Astrocyte of the spinal cord (primary cell): ENCODE measurements around the gene ZNF266.
A peak's percentile ranks its signal among the peaks of the same experiment; 100 is the strongest.

Experiments used
- DNase-seq: peaks from one replicate; pipeline ENCODE4 v3.0.0; 2011; ENCODE audit warnings: low read depth, low spot score
- H3K4me3 ChIP-seq: 2 replicates; pipeline ENCODE4 v1.5.1; 2011; ENCODE audit warnings: low read depth, mild to moderate bottlenecking, low read length, moderate library complexity
- CTCF ChIP-seq: IDR thresholded peaks from 2 replicates; pipeline ENCODE4 v1.5.1; 2012; ENCODE audit warnings: low read depth, mild to moderate bottlenecking, low read length, inconsistent platforms
- in situ Hi-C: cut with HindIII; loops from 2 replicates; pipeline ENCODE4 v1.10.0; 2017; ENCODE audit warnings: low sequenced_read_pairs

ZNF266 gene

GRCh38 chr19:9435279-9436268, at the start of gene ZNF266:
ZNF266 (minus strand) TSS chr19:9435573; CDS start chr19:9420089, 15,484 bp downstream.
- peak within 1 kb of the TSS; percentile 91 for H3K4me3 ChIP-seq
- peak; percentile 72 for TF ChIP-seq CTCF
- peak; percentile 93 for DNase-seq
- in situ Hi-C loops: no loop called here

DNA sequence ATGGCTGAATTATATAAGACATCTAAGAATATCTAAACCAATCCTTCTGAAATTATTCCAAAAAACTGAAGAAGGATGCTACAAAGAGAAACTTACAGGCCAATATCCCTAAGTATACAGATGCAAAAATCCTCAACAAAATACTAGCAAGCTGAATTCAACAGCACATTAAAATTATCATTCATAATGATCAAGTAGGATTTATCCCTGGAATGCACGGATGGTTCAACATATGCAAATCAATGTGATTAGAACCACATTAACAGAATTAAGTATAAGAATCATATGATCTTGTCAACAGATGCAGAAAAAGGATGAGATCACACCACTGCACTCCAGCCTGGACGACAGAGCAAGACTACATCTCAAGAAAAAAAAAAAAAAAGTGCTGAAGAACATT, 49.8 kb upstream of the ZNF266 start:
- no peak for DNase-seq
- H3K4me3 ChIP-seq: no peak overlapping the region
- in situ Hi-C loops: no loop called here
- no peak for TF ChIP-seq CTCF

GRCh38 chr19:9474975-9475374, 39.6 kb upstream of the ZNF266 start:
- H3K4me3 ChIP-seq: no peak overlapping the region
- no peak for TF ChIP-seq CTCF
- DNase-seq: no peak
- in situ Hi-C loops: no loop called here

- H3K4me3 ChIP-seq: no peak overlapping the region
- in situ Hi-C loops: no loop called here
- DNase-seq: no peak
- no peak for TF ChIP-seq CTCF
Observed at GRCh38 chr19:9467161-9467560, 31.8 kb upstream of the ZNF266 start.

GRCh38 chr19:9461938-9462337, 26.6 kb upstream of the ZNF266 start:
- no peak for DNase-seq
- H3K4me3 ChIP-seq: no peak overlapping the region
- in situ Hi-C loops: no loop called here
- TF ChIP-seq CTCF: no peak

DNA sequence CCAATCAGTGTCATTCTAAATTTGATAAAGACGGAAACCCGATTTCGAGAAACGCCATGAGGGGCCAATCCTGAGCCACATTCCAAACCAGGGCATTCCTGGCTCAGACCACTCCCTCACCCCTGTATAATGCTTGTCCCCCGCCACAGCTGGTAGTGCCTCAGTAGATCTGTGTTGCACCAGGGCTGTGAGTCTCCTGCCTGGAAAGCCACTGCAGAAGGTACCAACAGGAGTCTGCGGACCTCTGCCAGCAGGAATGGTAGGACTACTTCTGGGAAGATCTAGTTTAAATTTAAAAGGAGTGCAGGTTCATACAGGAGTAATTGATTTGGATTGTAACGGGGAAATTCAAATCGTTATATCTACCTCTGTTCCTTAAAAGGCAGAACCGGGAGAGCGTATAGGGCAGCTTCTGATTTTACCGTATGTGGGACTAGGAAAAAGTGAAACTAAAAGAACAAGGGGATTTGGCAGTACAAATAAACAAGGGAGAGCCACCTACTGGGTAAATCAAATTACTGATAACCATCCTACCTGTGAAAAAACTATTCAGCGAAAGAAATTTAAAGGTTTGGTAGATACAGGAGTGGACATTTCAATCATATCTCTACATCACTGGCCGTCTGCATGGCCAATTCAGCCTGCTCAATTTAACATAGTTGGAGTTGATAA, 20.8 kb upstream of the ZNF266 start:
- in situ Hi-C loops: no loop called here
- DNase-seq: no peak
- no peak for TF ChIP-seq CTCF
- H3K4me3 ChIP-seq: no peak overlapping the region
